GM12892 (cell line): Measurements from ENCODE around the gene ABI2.

Source experiments
- POLR2A ChIP-seq: IDR thresholded peaks from 2 replicates; pipeline ENCODE4 v1.6.1; 2011; ENCODE audit warnings: low read depth, low read length, control low read depth
- POLR2AphosphoS5 ChIP-seq: IDR thresholded peaks from 2 replicates; pipeline ENCODE4 v1.6.1; 2011; ENCODE audit warnings: low read depth, low read length, control low read depth

GRCh38 chr2:203301667-203302066 lies 26.5 kb upstream of the ABI2 start:
- TF ChIP-seq POLR2AphosphoS5: no peak
- TF ChIP-seq POLR2A: no peak
